ENCODE results near the gene SYNGAP1.

DNA sequence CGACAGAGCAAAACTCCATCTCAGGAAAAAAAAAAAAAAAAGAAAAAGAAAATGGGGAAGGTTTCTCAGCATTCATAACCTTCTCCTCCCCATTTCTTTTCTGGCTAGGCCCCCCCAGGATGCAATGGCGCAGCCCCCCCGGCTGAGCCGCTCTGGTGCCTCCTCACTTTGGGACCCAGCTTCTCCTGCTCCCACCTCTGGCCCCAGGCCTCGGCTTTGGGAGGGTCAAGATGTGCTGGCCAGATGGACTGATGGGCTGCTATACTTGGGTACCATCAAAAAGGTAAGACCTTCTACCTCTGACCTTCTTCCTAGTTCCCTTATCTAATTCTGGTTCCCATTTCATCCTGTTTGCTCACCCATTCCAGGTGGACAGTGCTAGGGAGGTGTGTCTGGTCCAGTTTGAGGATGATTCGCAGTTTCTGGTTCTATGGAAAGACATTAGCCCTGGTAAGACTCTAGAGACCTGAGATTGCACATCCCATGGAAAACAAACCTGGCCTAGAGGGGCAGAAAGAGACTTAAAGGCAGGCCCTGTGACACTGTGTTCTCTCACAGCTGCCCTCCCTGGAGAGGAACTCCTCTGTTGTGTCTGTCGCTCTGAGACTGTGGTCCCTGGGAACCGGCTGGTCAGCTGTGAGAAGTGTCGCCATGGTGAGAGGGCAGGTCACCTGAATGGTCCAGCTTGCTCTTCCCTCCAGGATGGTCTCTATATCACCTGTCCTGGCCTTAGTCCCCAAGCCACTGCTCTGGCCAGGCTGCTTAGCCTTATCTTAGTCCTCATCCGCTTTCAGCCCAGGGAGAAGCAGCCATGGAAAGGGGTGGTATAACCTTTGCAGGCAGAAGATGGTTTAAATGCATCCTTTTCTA, 7.5 kb upstream of the SYNGAP1 start:
- TF ChIP-seq CTCF (IDR thresholded peaks at IDR 0.05) (no peak), ZFX (IDR thresholded peaks at IDR 0.05; ENCODE audit: borderline replicate concordance) (no peak)

Measured in 22Rv1 (cell line).